Adrenal gland (tissue), 5 donors: ENCODE measurements around the gene ZNF436.

Experiments used
- POLR2A ChIP-seq, 2 donors: fragments of 450-650 bp; IDR thresholded peaks; one replicate each; pipeline ENCODE4 v1.6.1; 2017; ENCODE audit warnings: antibody characterized with exemption in 2 of 2, mild to moderate bottlenecking in 2 of 2, moderate library complexity in 1 of 2
- TF ChIP-seq, protein P1 (sequence below), 6 experiments: fragments of 450-650 bp in 4 of 6; fragments of 200-600 bp in 2 of 6; sonication (generic) in 1 of 6; IDR thresholded peaks; 1 replicate in 5 of 6; 2 replicates in 1 of 6; pipeline versions ENCODE4 v1.5.1 to v1.8.0; 2016 to 2021; ENCODE audit warnings: antibody characterized with exemption in 6 of 6, mild to moderate bottlenecking in 2 of 6, moderate library complexity in 1 of 6
- donor health status: DM: no; HTN: no; CAD: no.

DNA sequence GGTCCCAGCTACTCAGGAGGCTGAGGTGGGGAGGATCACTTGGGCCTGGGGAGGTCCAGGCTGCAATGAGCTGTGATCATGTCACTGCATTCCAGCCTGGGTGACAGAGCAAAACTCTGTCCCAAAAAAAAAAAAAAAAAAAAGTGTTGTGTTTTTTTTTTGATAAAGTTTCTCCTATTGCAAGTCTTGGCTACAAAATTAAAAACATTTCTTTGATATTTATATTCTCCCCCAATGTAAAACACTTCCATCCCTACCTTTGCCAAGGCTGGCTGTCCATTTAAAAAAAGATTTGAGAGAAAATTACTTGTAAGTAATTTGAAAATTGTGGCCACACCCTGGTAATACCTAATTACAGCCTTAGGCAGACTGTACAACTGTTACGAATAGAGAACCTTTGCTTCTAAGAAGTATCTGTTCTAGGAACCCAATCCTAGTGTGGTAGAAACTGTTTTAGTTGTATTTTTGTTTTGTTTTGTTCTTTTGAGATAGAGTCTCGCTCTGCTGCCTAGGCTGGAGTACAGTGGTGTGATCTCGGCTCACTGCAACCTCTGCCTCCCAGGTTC, 11.2 kb downstream of the ZNF436 start:
- TF ChIP-seq, protein P1, sequence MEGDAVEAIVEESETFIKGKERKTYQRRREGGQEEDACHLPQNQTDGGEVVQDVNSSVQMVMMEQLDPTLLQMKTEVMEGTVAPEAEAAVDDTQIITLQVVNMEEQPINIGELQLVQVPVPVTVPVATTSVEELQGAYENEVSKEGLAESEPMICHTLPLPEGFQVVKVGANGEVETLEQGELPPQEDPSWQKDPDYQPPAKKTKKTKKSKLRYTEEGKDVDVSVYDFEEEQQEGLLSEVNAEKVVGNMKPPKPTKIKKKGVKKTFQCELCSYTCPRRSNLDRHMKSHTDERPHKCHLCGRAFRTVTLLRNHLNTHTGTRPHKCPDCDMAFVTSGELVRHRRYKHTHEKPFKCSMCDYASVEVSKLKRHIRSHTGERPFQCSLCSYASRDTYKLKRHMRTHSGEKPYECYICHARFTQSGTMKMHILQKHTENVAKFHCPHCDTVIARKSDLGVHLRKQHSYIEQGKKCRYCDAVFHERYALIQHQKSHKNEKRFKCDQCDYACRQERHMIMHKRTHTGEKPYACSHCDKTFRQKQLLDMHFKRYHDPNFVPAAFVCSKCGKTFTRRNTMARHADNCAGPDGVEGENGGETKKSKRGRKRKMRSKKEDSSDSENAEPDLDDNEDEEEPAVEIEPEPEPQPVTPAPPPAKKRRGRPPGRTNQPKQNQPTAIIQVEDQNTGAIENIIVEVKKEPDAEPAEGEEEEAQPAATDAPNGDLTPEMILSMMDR (IDR thresholded peaks at IDR 0.05): no peak
- no peak for TF ChIP-seq POLR2A (IDR thresholded peaks at IDR 0.05)
